ENCODE measurements around the gene CDK16.

Gene CDK16

DNA sequence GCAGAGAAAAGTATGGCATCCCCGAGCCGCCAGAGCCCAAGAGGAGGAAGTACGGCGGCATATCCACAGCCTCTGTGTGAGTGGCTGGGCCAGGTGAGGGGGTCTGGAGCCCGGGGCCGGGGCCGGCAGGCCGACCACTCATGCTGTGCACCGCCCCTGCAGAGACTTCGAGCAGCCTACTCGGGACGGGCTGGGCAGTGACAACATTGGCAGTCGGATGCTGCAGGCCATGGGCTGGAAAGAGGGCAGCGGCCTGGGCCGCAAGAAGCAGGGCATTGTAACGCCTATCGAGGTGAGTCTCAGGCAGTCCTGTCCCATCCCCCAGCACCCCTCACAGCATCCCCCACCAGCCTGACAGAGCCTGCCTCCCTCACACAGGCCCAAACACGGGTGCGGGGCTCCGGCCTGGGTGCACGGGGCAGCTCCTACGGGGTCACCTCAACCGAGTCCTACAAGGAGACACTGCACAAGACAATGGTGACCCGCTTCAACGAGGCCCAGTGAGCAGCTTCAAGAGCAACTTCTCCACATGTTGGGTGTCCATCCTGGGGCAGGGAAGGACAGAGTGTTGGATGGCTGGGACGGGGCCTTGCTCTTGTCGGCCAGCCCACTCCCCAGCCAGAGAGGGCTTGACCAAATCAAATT is 32.3 kb upstream of the CDK16 start:
- no peak for FAIRE-seq

DNA sequence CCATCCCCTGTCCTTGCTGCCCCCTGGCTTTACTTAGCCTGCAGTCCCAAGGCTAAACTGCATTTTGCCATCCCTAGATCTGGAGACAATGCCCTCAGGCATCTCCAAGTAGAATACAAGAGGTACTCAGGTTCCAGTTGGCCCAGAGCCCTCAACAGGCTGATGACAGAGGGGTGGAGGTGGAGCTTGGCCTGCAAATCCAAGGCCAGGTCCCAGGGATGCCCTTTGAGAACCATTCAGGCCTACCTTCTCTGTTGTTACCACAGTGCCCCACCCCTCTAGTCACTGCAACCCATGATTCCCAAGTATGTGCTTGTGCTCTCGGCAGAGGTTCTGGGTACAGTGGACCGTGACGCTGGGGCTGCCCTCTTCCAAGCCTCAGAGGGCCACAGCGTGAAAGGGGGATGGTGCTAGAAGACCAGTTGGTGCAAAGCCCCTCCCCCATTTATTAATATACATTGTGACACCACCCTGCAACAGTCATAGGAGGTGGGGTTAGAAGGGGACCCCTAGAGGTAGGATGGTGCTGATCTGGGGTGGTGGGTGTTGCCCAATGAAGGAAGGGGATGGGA is 31.3 kb upstream of the CDK16 start:
- FAIRE-seq = no peak

DNA sequence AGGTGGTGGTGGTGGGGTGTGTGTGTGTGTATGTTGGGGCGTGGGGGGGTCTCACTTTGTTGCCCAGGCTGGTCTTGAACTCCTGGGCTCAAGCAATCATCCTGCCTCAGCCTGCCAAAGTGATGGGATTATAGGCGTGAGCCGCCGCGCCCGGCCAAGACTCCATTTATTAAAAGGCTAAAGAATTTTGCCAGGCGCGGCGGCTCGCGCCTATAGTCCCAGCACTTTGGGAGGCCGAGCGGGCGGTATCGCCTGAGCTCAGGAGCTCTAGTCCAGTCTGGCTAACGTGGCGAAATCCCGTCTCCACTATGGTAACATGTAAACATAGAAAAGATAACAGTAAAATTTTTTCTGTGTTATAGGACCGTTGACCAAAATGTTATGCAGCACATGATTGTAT is 28.6 kb upstream of the CDK16 start:
- no peak for FAIRE-seq

DNA sequence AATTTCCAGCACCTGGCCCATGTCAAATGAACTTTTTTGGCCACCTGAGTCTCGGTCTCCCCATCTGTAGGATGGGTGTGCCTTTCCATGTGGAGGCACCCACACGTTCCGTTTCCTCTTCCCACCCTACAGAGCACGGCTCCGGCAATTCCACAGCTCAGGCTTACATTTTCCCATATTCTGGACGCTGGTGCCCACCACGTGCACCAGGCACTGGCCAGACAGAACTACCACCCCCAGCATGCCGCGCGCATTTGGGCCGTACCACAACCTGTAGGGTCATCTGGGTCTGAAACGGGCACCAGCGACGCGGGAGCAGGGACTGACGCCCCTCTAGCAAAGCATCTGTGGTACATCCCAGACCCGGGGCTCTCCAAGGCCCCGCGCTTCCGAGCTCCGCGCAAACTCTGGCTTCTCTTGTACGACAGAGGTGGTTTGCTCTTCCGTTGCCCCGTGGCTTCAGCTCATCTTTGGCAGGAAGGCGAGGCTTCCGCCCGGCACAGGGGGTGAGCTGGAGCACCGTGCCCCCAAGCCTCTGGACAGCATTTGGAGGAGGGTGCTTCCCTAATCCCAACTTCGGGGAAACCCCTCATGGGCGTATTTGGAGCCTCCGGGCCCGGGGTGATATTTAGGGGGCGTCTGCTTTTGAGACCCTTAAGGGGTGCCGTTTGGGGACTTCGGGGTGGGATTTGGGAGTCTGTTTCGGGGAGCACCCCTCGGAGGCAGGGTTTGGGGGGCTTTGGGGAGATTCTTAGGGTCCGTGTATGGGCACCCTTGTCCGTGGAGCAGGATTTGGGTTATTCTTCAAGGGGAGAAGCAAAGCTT is 27.8 kb upstream of the CDK16 start:
- peak; percentile 84 for FAIRE-seq

DNA sequence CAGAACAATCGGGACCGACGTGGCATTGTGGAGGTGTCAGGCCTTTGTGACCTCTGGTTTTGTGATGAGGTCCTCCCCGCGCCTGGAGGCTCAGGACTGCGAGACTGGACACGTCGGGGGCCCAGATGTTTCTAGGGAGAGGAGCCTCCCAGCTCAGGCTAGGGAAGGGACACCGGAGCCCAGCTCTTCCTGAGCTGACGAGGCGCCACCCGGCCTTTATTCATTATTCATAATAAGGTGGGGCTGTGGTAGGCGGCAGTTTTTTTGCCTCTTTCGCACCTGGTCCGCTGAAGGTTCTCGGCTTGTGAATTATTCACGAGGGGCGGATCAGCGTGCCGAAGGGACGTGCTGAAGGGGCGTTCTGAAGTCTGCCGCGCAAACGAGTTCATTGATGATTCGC is 27.1 kb upstream of the CDK16 start:
- FAIRE-seq = no peak

DNA sequence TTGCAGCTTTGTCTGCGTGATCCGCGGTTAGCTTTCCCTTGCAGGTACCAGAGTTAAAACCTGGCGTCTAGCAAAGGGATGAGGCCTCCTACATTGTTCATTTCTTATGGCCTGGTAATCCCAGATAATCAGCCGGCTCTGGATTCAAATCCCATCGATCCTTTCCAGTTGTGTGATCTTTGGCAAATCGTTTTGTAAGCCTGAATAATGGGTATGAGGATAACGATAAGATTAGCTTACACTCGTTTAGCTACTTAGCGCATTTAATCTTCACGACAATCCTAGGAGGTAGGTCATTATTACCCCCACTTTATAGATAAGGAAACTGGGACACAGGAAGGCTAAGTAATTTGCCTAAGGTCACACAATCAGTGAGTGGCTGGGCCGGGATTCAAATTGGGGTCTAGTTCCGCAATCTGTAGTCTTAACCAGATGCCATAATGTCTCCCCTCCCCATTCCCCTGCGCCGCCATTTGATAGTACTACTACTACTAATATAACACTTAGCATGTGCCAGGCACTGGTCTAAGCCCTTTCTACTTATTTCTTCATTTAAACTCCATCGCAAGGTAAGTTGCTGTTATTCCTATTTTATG is 26.6 kb upstream of the CDK16 start:
- FAIRE-seq = no peak

DNA sequence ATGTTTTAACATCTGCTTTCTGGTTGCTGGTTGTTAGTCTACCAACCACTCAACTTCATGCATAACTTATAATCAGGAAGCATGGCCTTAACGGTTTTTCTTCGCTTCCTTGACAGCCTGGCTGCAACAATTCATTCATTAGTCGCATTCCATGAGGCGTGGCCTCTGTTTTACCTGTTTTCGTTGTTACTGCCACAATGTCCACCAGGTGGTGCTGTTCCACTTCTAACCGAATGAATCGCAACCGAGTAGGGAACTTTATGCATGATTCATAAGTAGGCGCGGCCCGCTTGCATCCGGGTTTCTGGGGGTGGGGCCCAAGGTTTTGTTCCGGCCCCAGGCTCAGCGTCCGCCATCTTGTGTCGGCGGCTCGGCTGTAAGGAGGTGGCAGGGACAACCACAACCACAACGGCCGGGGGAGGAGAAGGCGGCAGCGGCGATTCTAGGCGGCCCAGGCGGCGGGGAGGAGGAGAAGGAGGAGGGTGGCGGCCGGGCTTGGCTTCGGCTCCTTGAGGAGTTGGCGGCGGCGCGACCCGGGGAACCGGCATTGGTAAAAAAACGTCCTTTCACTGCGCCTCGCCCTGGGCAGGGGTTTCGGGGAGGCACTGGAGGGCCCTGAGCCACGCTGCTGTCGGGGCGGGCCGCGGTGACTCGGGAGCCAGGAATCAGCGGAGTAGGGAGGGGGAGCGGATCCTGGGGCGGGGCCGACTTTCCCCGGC is 24.8 kb upstream of the CDK16 start, which contains the start of gene UBA1:
TSS of gene UBA1 (plus strand) at position 355 of the 719 bp plus-strand sequence. CDS start 4,974 bp downstream, outside the sequence.
- peak; percentile 99 for FAIRE-seq

DNA sequence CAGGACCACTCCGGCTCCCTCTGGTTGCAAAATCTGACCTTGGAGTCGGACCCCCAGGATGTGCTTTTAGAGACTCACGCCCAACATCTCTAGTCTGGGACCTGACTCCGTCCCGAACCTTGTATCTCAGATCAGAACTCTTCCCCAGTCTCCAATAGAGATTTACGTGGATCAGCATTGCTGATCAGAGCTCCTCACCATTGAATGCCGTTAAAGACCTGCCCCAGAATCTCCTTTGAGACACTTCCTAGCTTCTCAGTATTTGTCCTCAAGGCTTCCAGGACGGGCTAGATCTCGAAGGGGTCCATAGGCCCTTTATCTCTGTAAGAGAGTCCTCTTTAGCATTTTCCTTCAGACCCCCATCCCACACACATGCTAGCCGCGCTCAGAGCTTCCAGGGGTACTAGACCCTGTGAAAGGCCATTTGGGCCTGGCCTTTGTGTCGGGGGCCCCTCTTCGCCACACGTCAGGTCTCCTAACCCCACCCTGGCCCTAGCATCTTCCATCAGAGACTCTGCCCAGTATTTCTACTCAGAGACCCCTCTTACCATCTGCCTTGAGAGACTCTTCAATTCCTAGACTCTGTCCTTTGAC is 24.2 kb upstream of the CDK16 start:
- FAIRE-seq = no peak

DNA sequence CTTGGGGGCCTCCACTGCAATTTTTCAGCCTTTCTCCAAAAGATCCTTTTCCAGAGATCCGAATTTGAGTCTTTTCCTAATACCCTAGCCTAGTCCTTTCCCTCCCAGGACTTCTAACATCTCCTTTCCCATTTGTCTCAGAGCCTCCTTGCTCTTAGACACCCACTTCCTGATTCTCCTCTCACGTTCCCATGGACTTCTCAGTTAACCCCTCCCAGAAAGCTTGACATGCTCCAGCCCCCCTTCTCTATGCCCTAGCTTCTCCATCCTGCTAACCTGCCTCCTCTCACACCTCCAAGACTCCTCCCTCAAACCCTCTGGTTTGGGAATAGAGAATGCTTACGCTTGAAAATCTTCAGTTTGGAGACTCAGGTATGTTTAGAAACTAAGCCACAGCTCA is 22.4 kb upstream of the CDK16 start:
- no peak for FAIRE-seq

DNA sequence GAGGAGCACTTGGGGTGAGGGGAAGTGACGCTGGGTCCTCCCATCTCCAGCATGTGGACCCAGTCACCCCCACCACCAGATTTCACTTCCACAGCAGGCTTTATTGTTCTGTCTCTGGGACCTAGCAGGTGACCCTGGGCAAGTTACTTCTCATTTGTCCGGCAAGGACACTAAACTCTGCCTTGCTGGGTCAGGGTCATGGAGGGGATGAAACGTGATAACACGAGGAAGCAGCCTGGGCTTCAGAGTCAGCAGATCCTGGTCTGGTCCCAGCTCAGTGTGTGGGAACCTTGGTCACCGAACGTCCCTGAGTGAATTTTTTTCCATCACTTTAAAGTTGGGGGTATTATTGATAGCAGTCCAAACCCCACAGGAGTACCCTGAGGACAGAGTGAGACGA is 21.0 kb upstream of the CDK16 start:
- no peak for FAIRE-seq

DNA sequence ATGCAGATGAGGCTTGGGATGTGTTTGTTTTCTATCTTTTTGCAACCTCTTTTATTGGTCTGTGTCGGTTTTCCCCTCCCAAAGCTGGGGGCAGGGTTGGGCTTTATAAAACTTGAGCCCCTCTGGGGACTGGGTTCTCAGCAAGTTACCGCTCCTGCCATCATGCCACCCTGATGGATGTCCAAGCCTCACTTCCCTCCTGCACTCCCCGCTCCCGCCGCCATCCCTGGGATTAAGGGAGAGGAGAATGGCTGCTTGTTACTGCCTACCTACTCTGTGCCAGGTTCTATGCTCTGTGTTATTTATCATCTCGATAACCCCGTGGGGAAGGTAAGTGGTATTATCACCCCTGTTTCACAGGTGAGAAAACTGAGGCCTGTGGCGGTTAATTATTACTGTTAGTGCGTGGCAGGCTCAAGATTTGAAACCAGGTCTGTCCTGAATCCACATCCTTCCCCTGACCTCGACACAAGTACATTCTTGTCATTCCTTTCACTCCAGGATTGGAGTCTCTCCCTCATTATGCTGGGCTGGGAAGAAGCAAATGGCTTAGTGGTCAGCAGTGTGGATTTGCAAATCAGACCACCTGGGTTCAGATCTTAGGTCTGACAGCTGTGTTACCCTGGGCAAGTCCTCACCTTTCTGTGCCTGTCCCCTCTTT is 20.3 kb upstream of the CDK16 start:
- no peak for FAIRE-seq

DNA sequence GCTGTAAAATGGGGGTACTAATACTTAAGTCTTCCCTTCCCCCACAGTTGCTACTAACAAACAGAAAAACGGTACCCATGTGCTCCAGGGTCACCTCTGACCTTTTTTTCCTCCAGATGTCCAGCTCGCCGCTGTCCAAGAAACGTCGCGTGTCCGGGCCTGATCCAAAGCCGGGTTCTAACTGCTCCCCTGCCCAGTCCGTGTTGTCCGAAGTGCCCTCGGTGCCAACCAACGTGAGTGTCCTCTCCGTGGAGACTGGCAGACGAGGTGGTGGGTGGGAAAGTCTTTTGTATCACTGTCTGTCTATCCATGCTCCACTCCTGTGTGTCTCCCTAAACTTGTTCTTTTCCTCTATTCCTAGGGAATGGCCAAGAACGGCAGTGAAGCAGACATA is 19.8 kb upstream of the CDK16 start:
- FAIRE-seq = no peak

DNA sequence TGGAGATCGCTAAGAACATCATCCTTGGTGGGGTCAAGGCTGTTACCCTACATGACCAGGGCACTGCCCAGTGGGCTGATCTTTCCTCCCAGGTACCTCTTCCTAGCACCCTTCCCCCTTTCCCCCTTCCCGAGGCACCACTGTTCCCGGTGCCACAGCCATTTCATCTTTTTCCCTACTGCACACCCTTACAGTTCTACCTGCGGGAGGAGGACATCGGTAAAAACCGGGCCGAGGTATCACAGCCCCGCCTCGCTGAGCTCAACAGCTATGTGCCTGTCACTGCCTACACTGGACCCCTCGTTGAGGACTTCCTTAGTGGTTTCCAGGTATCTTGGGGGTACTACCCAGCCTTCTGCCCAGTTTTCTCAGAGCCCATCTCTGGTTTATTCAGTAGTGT is 19.2 kb upstream of the CDK16 start:
- FAIRE-seq = no peak

DNA sequence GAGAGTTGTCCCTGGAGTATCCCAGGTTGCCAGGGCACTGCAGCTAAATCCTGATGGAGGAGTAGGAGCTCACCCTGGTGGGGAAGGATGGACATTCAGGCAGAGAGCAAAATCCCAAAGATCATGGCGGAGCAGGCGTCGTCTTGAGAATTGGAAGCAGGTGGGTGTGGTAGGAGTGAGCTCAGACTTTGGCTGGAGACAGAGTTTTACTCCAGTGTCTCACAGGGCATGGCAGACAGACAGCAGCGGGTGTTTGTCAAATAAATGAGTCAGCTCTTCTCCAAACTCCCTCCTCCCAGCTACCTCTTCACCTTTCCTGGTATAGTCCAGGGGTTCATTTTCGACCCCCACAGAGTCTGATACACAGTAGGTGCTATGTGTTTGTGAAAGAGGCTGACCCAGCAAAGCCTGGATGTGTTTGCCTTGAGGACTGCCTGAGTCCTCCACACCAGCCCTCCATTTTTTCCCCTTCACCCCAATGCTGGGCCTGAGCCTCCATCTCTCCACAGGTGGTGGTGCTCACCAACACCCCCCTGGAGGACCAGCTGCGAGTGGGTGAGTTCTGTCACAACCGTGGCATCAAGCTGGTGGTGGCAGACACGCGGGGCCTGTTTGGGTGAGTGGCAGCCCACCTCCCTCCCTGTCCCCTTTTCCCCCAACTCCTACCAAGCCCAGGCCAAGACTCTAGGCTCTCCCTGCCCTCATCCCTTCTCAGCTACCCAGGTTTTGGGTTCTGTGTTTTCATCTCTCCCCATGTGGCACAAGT is 17.9 kb upstream of the CDK16 start:
- no peak for FAIRE-seq

DNA sequence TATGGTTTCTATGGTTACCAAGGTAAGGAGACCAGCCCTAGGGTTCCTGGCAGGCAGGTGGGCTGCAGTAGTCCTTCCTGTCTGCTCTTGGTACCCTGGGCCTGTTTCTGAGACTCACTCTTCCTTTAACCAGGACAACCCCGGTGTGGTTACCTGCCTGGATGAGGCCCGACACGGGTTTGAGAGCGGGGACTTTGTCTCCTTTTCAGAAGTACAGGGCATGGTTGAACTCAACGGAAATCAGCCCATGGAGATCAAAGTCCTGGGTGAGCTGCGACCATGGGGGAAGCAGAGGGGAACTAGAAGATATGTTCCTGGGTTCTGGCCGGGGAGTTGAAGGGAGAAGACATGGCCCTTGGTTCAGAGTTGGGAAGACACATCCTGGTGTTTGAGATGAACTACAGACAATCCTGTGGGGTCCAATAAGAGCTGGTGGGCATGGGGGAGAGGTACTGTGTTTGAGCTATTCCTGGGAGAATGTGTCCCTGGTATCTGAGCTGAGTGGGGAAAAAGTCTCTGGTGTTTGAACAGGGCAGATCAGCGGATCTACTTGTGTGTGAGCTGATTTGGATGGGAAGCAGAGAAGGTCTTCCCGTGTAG is 17.0 kb upstream of the CDK16 start:
- no peak for FAIRE-seq

DNA sequence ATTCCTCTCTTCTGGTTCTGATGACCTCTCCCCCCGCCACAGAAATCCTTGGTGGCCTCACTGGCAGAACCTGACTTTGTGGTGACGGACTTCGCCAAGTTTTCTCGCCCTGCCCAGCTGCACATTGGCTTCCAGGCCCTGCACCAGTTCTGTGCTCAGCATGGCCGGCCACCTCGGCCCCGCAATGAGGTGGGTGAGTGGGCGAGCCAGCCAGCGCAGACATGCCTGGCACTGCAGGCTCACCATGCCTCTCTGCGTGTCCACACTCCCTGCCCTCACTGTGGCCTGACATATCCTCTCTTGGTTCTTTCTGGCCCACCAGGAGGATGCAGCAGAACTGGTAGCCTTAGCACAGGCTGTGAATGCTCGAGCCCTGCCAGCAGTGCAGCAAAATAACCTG is 16.2 kb upstream of the CDK16 start:
- no peak for FAIRE-seq

DNA sequence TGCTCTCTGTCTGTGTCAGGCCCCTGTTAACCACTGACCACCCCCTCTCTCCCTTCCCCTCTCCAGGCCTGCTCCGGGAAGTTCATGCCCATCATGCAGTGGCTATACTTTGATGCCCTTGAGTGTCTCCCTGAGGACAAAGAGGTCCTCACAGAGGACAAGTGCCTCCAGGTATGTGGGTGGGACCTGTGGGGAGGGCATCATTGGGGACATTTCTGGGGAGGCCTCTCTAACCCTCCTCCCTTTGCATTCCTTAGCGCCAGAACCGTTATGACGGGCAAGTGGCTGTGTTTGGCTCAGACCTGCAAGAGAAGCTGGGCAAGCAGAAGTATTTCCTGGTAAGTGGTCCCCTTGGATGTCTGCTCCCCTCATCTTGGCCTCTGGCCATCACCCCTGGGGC is 15.6 kb upstream of the CDK16 start:
- no peak for FAIRE-seq

DNA sequence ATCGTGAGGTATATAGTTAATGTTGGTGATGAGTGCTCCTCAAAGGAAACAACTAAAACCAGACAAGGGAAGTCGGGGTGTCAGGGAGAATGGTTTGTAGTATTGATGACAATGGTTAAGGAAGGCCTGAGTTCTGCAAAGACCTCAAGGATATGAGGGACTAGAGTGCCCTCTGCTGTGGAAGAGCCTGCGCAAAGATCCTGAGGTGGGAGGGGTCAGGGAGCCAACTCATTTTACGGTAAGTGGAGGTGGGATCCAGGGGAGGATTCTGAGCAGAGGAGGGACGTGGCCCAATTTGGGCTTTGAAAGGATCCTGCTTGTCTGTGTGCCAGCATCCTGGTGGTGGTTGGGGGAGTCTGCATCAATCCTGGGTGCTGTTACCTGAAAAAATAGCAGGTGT is 13.5 kb upstream of the CDK16 start:
- FAIRE-seq = no peak

DNA sequence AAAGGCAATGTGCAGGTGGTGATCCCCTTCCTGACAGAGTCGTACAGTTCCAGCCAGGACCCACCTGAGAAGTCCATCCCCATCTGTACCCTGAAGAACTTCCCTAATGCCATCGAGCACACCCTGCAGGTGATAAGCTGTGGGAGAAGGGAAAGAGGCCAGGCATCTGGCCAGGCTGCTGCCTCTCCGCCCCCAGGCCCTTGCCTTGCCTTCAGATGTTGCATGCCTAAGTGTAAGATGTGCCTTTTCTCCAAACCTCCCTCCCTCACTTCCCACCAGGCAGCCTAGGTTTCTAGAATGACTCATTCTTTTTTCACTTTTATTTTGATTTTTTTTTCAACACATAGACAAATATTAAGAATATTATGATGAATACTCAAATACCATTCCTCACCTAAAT is 12.2 kb upstream of the CDK16 start:
- no peak for FAIRE-seq

DNA sequence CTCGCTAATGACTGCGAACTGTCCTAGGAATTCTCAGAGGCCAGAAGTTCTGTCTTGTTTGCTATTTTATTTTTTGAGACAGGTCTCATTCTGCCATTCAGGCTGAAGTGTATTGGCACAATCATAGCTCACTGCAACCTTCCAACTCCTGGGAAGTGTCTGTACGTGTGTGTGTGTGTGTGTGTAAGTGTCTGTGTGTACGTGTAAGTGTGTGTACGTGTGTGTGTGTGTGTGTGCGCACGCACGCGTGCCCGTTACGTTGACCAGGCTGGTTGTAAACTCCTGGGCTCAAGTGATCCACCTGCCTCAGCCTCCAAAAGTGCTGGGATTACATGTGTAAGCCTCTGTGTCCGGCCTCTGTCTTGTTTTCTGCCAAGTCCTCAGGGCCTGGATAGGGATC is 10.4 kb upstream of the CDK16 start:
- no peak for FAIRE-seq

All from A204.1 (cell line).